Panc1 (cell line): ENCODE results near the gene CAVIN1. TPM values are rescaled to one million over a fixed set of nuclear protein-coding genes. Genes with fewer than 3 reads are reported as not detected.

Source experiments
- ATAC-seq: fragments of 200-7000 bp; cut with Tn5 transposase; 2 replicates; pipeline ENCODE4 v1.9.1; 2020; ENCODE audit warnings: mild to moderate bottlenecking, moderate library complexity
- BruUV-seq: library from RNA; stranded (reverse); fragments of 400-500 nt; replicated peaks from 2 replicates; lab custom pipeline; 2021; lab: Mats Ljungman, UMichigan
- CTCF ChIA-PET: fragments of 300-600 bp; sonication (Branson Sonifier 250); formaldehyde crosslinking; loops from one replicate; lab custom pipeline; 2022; ENCODE audit warnings: antibody characterized with exemption; lab: Charles Lee
- POLR2A ChIA-PET: fragments of 300-600 bp; sonication (Branson Sonifier 250); formaldehyde crosslinking; loops from one replicate; lab custom pipeline; 2022; ENCODE audit warnings: antibody characterized with exemption; lab: Charles Lee
- DNase-seq: peaks from one replicate; pipeline ENCODE4 v3.0.0-alpha.2; 2010; ENCODE audit warnings: low read depth, low spot score
- H3K27ac ChIP-seq: 2 replicates; pipeline ENCODE4 v1.5.1; 2011; ENCODE audit warnings: mild to moderate bottlenecking, low read length, inconsistent platforms
- H3K27me3 ChIP-seq: fragments of 200-500 bp; sonication (Bioruptor generic); 2 replicates; pipeline ENCODE4 v1.6.0; 2014; ENCODE audit warnings: low read length, inconsistent platforms; ENCODE audit not compliant: control insufficient read depth, insufficient read depth
- H3K36me3 ChIP-seq: fragments of 200-500 bp; sonication (Bioruptor generic); 2 replicates; pipeline ENCODE4 v1.5.1; 2014; ENCODE audit warnings: inconsistent platforms, mild to moderate bottlenecking, low read length, moderate library complexity; ENCODE audit not compliant: control insufficient read depth, insufficient read depth
- H3K4me1 ChIP-seq: 2 replicates; pipeline ENCODE4 v1.5.1; 2011; ENCODE audit warnings: inconsistent platforms, mild to moderate bottlenecking, low read length, moderate library complexity; ENCODE audit not compliant: control insufficient read depth, insufficient read depth
- H3K4me3 ChIP-seq, 2 experiments: 2 replicates each; pipeline ENCODE4 v1.5.1; 2011 to 2012; ENCODE audit warnings: low read depth in 2 of 2, low read length in 2 of 2, mild to moderate bottlenecking in 2 of 2, inconsistent platforms in 1 of 2, moderate library complexity in 1 of 2
- H3K9me3 ChIP-seq: fragments of 200-500 bp; sonication (Bioruptor generic); 2 replicates; pipeline ENCODE4 v1.5.1; 2014; ENCODE audit warnings: low read depth, mild to moderate bottlenecking, inconsistent platforms, low read length, moderate library complexity; ENCODE audit not compliant: control insufficient read depth, insufficient read depth
- CTCF ChIP-seq: fragments of 450-650 bp; IDR thresholded peaks from 2 replicates; pipeline ENCODE4 v1.5.1; 2017; ENCODE audit warnings: mild to moderate bottlenecking
- POLR2AphosphoS5 ChIP-seq: IDR thresholded peaks from 2 replicates; pipeline ENCODE4 v1.6.1; 2012; ENCODE audit warnings: mild to moderate bottlenecking, low read depth, low read length, moderate library complexity
- REST ChIP-seq, 2 experiments: IDR thresholded peaks; 2 replicates each; pipeline ENCODE4 v1.6.1; 2011 to 2012; ENCODE audit warnings: low read depth in 2 of 2, control low read depth in 1 of 2, low read length in 1 of 2, mild to moderate bottlenecking in 1 of 2, moderate library complexity in 1 of 2; ENCODE audit not compliant: insufficient read depth in 1 of 2
- SIN3A ChIP-seq: IDR thresholded peaks from 2 replicates; pipeline ENCODE4 v1.6.1; 2012; ENCODE audit warnings: low read depth, mild to moderate bottlenecking, low read length, moderate library complexity, borderline replicate concordance; ENCODE audit not compliant: insufficient read depth
- TCF7L2 ChIP-seq: IDR thresholded peaks from 2 replicates; pipeline ENCODE4 v1.6.1; 2011; ENCODE audit warnings: mild to moderate bottlenecking, low read depth, low read length, inconsistent platforms
- in situ Hi-C: cut with HindIII; loops from 2 replicates; pipeline ENCODE4 v1.10.0; 2016; ENCODE audit warnings: low sequenced_read_pairs, low pct_unique_long_range_greater_than_20kb
- intact Hi-C: fragments of 100-400 bp; cut with micrococcal nuclease; formaldehyde crosslinking; loops from one replicate; pipeline ENCODE4 v1.10.0; 2022; ENCODE audit not compliant: unreplicated experiment
- total RNA-seq: library from RNA; stranded (reverse); gene quantifications from one replicate; pipeline ENCODE4 v1.2.1, GENCODE V29; 2021; ENCODE audit not compliant: unreplicated experiment

CAVIN1 gene
- total RNA-seq, 1 experiment from 2014 or later = 315 TPM

- Histone ChIP-seq H3K27me3 (no peaks in the 10 kb centered on the region), H3K4me3 (peak overlapping the region; percentile 46 to 63), H3K27ac (peak overlapping the region; percentile 95), H3K4me1 (peaks cover 17% of the 10 kb centered on the region), H3K9me3 (no peaks in the 10 kb centered on the region), H3K36me3 (no peaks in the 10 kb centered on the region; the same call in none of the 2 replicates)
- peak; percentile 44 for ATAC-seq
- DNase-seq = no peak
- TSS peak; percentile 99 for BruUV-seq
- in situ Hi-C loops (no loop called here), intact Hi-C loops (loop anchor here (10.0 kb wide), 1 partner anchor 64 kb away; no protein-coding TSS in a partner anchor)
- POLR2A ChIA-PET = interaction anchor here (1.0 to 1.6 kb wide), 3 partner anchors 9 to 34 kb away, joined by 3 read pairs; partner anchors contain the start of gene CAVIN1
- CTCF ChIA-PET = interaction anchor here (1.1 kb wide), 1 partner anchor 175 kb away, joined by 3 read pairs; no protein-coding TSS in a partner anchor
- peak; percentile 4; the same call in 1 of the 2 replicates for TF ChIP-seq TCF7L2
- no peak for TF ChIP-seq SIN3A
- TF ChIP-seq POLR2AphosphoS5 = no peak
Observed at GRCh38 chr17:42389135-42389417, 34.0 kb downstream of the CAVIN1 start.

- ATAC-seq (peak; percentile 95), DNase-seq (peak; percentile 95)
- CTCF ChIA-PET = interaction anchor here (1.1 kb wide), 1 partner anchor 176 kb away, joined by 3 read pairs; no protein-coding TSS in a partner anchor
- TF ChIP-seq POLR2AphosphoS5 (peak; percentile 92), TCF7L2 (peak; percentile 67), CTCF (no peak), SIN3A (peak; percentile 92), REST (IDR thresholded peaks at IDR 0.05; ENCODE audit: insufficient read depth in 1 of 2, low read depth in 2 of 2, low read length in 1 of 2) (no peak; a peak in 1 of 4 replicates)
- Histone ChIP-seq H3K4me3 (peak within 1 kb of the TSS; percentile 66 to 93), H3K27ac (peak within 1 kb of the TSS; percentile 95), H3K36me3 (no peaks in the 10 kb centered on the region; the same call in none of the 2 replicates), H3K27me3 (no peaks in the 10 kb centered on the region), H3K9me3 (no peaks in the 10 kb centered on the region), H3K4me1 (peaks cover 20% of the 10 kb centered on the region)
- POLR2A ChIA-PET = interaction anchor here (1.0 to 1.6 kb wide), 3 partner anchors 10 to 34 kb away, joined by 3 read pairs; partner anchors contain the start of gene CAVIN1
- BruUV-seq = no TSS peak
- in situ Hi-C loops = no loop called here
- intact Hi-C loops = loop anchor here (10.0 kb wide), 1 partner anchor 64 kb away; no protein-coding TSS in a partner anchor
Observed at GRCh38 chr17:42388381-42389134, 34.5 kb downstream of the CAVIN1 start, which contains the start of gene STAT3. STAT3 (minus strand) TSS chr17:42388442; CDS start chr17:42348516, 39,926 bp downstream.
